HG03060 (cell line): ENCODE measurements around the gene RAD21L1.
"Not testable (repeated sequence)": the region's sequence is repeated elsewhere in the genome, so short reads cannot be mapped to it uniquely, and the experiment has no call there.

Source experiments
- ATAC-seq: cut with Tn5 transposase; IDR thresholded peaks from one replicate; pipeline ENCODE4 v1.9.1; 2021; ENCODE audit warnings: low read depth, moderate number of reproducible peaks; ENCODE audit not compliant: unreplicated experiment

Gene RAD21L1

GRCh38 chr20:1199212-1199873 lies 26.5 kb upstream of the RAD21L1 start:
- no peak for ATAC-seq

DNA sequence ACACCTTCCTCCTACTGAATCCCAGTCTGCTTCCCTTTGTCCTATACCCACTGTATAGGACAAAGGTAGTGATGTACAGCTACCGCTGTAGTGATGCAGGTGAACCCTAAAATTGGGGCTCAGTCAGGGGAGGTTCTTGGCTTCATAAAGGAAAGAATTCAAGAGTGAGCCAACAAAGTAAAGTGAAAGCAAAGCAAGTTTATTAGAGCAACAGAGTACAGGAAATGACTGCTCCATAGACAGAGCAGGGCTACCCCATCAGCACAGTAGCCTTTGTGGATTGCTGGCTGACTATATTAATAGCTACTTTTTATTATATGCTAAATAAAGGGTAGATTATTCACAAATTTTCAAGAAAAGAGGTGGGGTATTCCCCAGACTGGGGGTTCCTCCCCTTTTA lies 25.9 kb upstream of the RAD21L1 start:
- ATAC-seq: no peak

- ATAC-seq: no peak
Observed at GRCh38 chr20:1202762-1203504, 22.9 kb upstream of the RAD21L1 start, which contains the start of gene C20orf202. TSS of gene C20orf202 (plus strand) at chr20:1203454. CDS start at chr20:1203586, 132 bp downstream.

DNA sequence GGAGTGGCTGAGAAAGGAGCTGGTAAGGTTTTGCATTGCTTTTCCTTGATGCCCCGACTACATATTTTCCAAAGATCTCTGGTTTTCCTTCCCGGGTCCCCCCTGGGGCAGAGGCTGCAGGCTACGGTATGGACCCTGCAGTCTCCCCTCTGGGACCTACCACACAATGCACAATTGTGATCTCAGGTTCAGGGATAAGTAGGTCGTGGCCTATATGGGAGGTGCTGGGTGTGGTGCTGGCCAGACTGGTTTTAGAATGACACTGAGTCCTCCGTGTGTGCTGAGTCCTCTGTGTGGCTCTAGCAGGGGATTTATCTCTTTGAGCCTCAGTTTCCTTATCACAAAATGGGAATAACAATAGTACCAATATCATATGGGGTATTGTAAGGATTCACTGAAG lies 22.2 kb upstream of the RAD21L1 start:
- no peak for ATAC-seq

DNA sequence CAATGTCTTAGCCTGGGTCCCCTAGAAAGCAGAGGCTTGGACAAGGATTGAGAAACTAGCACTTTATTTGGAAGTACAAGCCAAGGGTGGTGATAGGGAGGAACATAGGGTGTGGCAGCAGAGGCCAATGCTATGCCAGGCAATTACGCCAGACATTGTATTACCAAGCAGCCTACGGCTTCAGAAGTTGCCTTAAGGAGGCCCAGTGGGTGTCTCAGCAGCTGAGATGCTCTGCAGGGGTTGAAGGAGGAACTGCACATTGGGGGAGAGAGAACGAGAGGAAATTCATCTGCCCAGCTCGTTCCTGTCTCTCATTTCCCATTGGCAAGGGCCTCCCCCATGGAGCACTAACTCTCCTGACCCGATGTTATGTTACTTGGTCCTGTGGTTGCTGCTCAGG lies 21.7 kb upstream of the RAD21L1 start:
- ATAC-seq: no peak

GRCh38 chr20:1204576-1204975 lies 21.3 kb upstream of the RAD21L1 start:
- ATAC-seq: no peak

- ATAC-seq: no peak
Observed at GRCh38 chr20:1205802-1206201, 20.0 kb upstream of the RAD21L1 start.

- ATAC-seq: no peak
Observed at GRCh38 chr20:1206366-1207148, 19.3 kb upstream of the RAD21L1 start.

GRCh38 chr20:1207293-1207878 lies 18.5 kb upstream of the RAD21L1 start:
- no peak for ATAC-seq

- ATAC-seq: no peak
Observed at GRCh38 chr20:1209447-1210387, 16.1 kb upstream of the RAD21L1 start.

GRCh38 chr20:1210501-1210900 lies 15.3 kb upstream of the RAD21L1 start:
- no peak for ATAC-seq

DNA sequence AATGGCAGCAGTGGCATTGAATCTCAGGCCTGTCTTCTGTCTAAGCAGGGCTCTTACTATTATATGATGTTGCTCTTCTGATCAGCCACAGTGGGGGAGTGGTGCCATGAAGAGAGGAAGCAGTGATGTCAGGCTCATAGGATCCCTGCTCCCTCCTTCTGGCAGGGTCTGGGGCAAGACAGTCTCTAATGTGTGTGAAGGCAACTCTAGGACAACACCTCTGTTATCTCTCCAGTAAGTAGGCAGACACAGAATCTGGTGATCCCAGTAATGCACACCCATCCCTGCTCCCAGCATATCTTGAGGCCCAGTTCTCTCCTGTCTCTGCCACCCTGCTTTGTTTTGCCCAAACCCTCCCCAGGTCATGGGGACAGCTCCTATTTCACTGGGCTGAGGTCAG lies 13.8 kb upstream of the RAD21L1 start:
- no peak for ATAC-seq

DNA sequence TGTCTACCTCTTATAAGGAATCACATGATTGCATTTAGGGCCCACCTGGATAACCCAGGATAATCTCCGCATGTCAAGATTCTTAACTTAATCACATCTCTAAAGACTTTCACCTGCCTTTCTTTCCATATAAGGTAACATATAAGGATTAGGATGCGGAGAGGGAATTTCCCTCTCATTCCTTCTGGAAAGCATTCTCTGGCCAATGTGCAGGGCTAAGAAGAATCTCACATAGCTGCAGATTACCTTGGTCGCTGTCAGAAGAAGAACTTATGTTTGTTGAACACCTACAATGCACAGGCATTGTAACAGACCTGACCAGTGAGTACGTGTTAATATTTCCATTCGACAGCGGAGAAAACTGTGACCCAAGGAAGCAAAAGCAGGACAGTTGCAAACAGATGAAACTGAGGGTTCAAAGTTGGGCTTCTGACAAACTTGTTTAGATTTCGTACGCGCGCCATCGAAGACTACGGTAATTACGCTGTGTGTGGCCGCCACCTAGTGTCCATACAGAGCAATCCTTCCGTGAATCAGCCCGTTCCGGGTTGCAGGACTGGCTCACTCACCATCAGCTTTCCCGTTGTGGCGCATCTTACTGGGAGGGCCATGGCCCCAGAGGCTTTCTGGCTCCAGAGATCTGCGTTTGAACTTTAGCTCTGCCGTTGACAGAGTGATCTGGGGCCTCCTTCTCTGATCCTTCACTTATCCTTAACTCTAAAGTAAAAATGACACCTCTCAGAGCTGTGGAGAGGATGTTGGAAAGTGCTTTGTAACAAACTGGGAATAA lies 13.0 kb upstream of the RAD21L1 start:
- ATAC-seq: no peak

- ATAC-seq: no peak
Observed at GRCh38 chr20:1214838-1215261, 11.0 kb upstream of the RAD21L1 start.

DNA sequence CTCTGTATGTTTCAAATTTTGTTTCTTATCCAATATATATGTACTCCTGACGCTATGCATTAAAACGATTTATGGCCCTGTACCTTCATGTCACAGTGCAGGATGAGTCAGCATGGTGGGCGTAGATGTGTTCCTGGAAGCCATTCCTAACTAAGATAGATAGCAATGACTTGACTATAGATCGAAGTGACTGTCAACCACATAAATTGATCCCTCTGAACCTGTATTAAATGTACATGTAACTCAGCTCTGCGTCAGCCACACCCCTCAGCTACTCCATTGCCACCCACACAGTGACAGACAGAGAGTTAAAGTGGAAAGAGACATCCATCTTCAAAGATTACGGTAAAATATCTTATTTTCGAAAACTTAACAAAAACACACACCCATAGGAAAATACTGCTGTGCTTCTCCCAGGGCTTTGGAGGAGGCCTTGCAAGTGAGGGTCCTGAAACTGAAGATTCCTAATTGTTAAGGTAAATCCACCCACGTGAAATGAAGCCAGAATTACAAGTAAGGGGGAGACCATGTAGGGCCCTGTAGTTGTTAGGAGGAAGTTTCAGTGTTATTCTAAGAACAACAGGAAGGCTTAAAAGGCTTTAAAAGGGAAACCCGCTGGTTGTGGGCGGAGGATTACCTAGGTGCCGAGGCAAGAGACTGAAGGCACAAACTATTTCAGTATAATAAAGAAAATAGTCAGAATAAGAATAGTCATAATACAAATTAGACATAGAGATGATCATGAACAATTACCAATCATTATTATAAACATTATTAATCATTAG lies 10.3 kb upstream of the RAD21L1 start:
- ATAC-seq: no peak

DNA sequence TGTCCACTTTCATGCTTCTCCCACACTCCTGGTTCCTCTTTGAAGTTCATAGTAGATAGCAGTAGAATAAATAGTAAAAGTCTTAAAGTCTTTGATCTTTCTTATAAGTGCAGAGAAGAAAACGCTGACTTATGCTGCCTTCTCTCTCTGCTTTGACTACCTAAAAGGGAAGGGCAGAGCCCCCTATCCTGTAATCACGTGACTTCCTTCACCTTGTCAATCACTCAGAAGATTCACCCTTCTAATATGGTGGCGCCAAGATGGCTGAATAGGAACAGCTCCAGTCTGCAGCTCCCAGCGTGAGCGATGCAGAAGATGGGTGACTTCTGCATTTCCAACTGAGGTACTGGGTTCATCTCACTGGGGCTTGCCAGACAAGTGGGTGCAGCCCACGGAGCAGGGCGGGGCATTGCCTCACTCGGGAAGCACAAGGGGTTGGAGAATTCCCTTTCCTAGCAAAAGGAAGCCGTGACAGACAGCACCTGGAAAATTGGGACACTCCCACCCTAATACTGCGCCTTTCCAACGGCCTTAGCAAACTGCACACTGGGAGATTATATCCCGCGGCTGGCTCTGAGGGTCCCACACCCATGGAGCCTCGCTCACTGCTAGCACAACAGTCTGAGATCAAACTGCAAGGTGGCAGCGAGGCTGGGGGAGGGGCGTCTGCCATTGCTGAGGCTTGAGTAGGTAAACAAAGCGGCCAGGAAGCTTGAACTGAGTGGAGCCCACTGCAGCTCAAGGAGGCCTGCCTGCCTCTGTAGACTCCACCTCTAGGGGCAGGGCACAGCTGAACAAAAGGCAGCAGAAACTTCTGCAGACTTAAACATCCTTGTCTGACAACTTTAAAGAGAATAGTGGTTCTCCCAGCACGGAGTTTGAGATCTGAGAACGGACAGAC lies 9.1 kb upstream of the RAD21L1 start:
- not testable (repeated sequence) for ATAC-seq

- ATAC-seq: not testable (repeated sequence)
Observed at GRCh38 chr20:1222750-1223149, 3.1 kb upstream of the RAD21L1 start.
